ENCODE results near the gene RCBTB2. TPM values are rescaled to one million over a fixed set of nuclear protein-coding genes. Genes with fewer than 3 reads are reported as not detected.
A peak's percentile ranks its signal among the peaks of the same experiment; 100 is the strongest.

Gene RCBTB2
- polyA plus RNA-seq, 3 donors: 55.5 to 100 (median 64.4) TPM

DNA sequence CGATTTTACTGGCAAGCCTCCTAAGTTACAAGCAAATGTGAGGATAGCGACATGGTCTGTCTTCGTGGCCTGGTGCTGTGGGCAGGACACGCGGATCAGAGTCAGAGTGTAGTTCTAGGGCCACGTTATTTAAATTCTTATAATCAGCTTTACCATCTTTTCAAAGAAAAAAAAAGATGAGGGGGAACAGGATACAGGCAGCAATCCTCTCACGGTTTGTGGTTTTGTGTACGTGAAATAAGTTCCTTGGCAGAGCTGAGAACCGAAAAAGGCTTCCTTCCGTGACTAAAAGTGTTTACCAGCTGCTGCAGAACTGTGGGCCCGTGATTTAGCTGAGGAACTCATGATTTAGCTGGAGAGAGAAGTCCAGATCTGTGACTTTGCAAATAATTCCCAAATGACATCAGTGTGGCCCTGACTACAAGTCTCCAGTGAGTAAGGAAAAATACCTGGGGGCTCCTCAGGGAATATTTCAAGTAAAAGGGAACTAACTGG, 27.2 kb downstream of the RCBTB2 start:
- Histone ChIP-seq H3K9ac (ENCODE audit: insufficient read depth, low read length, poor library complexity, severe bottlenecking) (peak overlapping the region; percentile 61), H3K4me1 (ENCODE audit: control insufficient read depth in 1 of 2, insufficient read depth in 2 of 2, low read length in 2 of 2) (peaks cover 64 to 79% of the 10 kb centered on the region in 2 donors), H3K27me3 (ENCODE audit: control insufficient read depth in 2 of 2, insufficient read depth in 2 of 2, low read length in 2 of 2) (no peaks in the 10 kb centered on the region), H3K4me3 (replicated peaks in 1 of 3; ENCODE audit: low read depth in 2 of 3, low read length in 3 of 3) (peak overlapping the region in 1 of 3 experiments; percentile 32), H3K36me3 (replicated peaks in 1 of 2; ENCODE audit: control insufficient read depth in 1 of 2, insufficient read depth in 2 of 2, low read length in 2 of 2) (peaks cover 17 to 55% of the 10 kb centered on the region in 2 donors), H4K20me1 (ENCODE audit: insufficient read depth, low read length) (no peaks in the 10 kb centered on the region), H3K27ac (ENCODE audit: low read depth in 1 of 2, low read length in 2 of 2) (peak overlapping the region; percentile 93 to 97), H3K4me2 (replicated peaks; ENCODE audit: extremely low read depth, low read length, poor library complexity, severe bottlenecking) (peak overlapping the region; percentile 44), H2AFZ (ENCODE audit: insufficient read depth, low read depth, low read length, poor library complexity, severe bottlenecking) (peak overlapping the region; percentile 54), H3K79me2 (ENCODE audit: insufficient read depth, low read length) (peaks cover 10% of the 10 kb centered on the region), H3K9me3 (replicated peaks in 1 of 2; ENCODE audit: control insufficient read depth in 1 of 2, insufficient read depth in 1 of 2, low read length in 2 of 2) (no peaks in the 10 kb centered on the region)
- DNase-seq: peak; percentile 82 to 91 (median 91)
- TF ChIP-seq, protein P1, sequence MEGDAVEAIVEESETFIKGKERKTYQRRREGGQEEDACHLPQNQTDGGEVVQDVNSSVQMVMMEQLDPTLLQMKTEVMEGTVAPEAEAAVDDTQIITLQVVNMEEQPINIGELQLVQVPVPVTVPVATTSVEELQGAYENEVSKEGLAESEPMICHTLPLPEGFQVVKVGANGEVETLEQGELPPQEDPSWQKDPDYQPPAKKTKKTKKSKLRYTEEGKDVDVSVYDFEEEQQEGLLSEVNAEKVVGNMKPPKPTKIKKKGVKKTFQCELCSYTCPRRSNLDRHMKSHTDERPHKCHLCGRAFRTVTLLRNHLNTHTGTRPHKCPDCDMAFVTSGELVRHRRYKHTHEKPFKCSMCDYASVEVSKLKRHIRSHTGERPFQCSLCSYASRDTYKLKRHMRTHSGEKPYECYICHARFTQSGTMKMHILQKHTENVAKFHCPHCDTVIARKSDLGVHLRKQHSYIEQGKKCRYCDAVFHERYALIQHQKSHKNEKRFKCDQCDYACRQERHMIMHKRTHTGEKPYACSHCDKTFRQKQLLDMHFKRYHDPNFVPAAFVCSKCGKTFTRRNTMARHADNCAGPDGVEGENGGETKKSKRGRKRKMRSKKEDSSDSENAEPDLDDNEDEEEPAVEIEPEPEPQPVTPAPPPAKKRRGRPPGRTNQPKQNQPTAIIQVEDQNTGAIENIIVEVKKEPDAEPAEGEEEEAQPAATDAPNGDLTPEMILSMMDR (IDR thresholded peaks at IDR 0.05): no peak
- peak overlapping the region; percentile 56 to 63 for H3K4me3 Mint-ChIP-seq
- H3K36me3 Mint-ChIP-seq: peaks cover 66 to 83% of the 10 kb centered on the region in 2 donors
- peak overlapping the region; percentile 87 to 98 (median 95) for H3K27ac Mint-ChIP-seq
- peaks cover 0 to 3% (median 1%) of the 10 kb centered on the region in 3 donors for H3K27me3 Mint-ChIP-seq (ENCODE audit: low read depth in 3 of 3)
- intact Hi-C loops (cut with micrococcal nuclease): loop anchor here (10.0 kb wide), 3 partner anchors 61 to 259 kb away; no protein-coding TSS in a partner anchor
- peaks cover 0 to 2% (median 0%) of the 10 kb centered on the region in 7 donors for H3K9me3 Mint-ChIP-seq
- 3% methylated on average over 5 of the region's 11 CpGs for WGBS (ENCODE audit: insufficient coverage)
- peaks cover 79% of the 10 kb centered on the region for H3K4me1 Mint-ChIP-seq

DNA sequence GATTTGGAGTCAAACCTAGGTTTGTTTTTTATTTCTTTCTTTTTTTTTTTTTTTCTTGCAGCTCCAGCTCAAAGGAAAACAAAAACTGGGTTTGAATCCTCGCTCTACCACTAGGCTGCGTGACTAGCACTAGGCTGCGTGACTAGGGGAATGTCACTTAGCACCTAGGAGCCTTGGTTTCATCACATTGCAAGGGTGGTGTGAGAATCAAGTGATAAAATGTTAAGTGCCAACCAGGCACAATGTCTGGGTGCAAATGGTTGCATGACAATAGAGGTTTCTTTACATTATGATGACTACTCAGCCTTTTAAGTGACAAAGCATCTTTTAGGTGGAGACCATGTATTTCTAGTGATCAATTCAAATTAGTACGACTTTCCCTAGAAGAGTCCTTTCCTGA, 27.9 kb downstream of the RCBTB2 start:
- Histone ChIP-seq H3K9me3 (replicated peaks in 1 of 2; ENCODE audit: control insufficient read depth in 1 of 2, insufficient read depth in 1 of 2, low read length in 2 of 2) (no peaks in the 10 kb centered on the region), H2AFZ (ENCODE audit: insufficient read depth, low read depth, low read length, poor library complexity, severe bottlenecking) (peak overlapping the region; percentile 54), H3K9ac (ENCODE audit: insufficient read depth, low read length, poor library complexity, severe bottlenecking) (peak overlapping the region; percentile 61), H3K4me1 (ENCODE audit: control insufficient read depth in 1 of 2, insufficient read depth in 2 of 2, low read length in 2 of 2) (peaks cover 67 to 82% of the 10 kb centered on the region in 2 donors), H3K79me2 (ENCODE audit: insufficient read depth, low read length) (peaks cover 10% of the 10 kb centered on the region), H3K27ac (ENCODE audit: low read depth in 1 of 2, low read length in 2 of 2) (peak overlapping the region; percentile 93 to 97), H3K27me3 (ENCODE audit: control insufficient read depth in 2 of 2, insufficient read depth in 2 of 2, low read length in 2 of 2) (no peaks in the 10 kb centered on the region), H4K20me1 (ENCODE audit: insufficient read depth, low read length) (no peaks in the 10 kb centered on the region), H3K4me3 (replicated peaks in 1 of 3; ENCODE audit: low read depth in 2 of 3, low read length in 3 of 3) (no peak overlapping the region), H3K36me3 (replicated peaks in 1 of 2; ENCODE audit: control insufficient read depth in 1 of 2, insufficient read depth in 2 of 2, low read length in 2 of 2) (peaks cover 10 to 49% of the 10 kb centered on the region in 2 donors), H3K4me2 (replicated peaks; ENCODE audit: extremely low read depth, low read length, poor library complexity, severe bottlenecking) (peak overlapping the region; percentile 44)
- H3K4me3 Mint-ChIP-seq: peak overlapping the region in 1 of 2 donors; percentile 56
- WGBS (ENCODE audit: insufficient coverage): no CpG with 5 or more reads among the region's 4 CpGs
- TF ChIP-seq, protein P1 (IDR thresholded peaks at IDR 0.05): no peak
- peak; percentile 57 to 76 (median 76) for DNase-seq
- peaks cover 78% of the 10 kb centered on the region for H3K4me1 Mint-ChIP-seq
- intact Hi-C loops (cut with micrococcal nuclease): loop anchor here (10.0 kb wide), 3 partner anchors 60 to 260 kb away; no protein-coding TSS in a partner anchor
- H3K9me3 Mint-ChIP-seq: peaks cover 0 to 2% (median 0%) of the 10 kb centered on the region in 7 donors
- H3K36me3 Mint-ChIP-seq: peaks cover 60 to 80% of the 10 kb centered on the region in 2 donors
- peaks cover 0 to 3% (median 1%) of the 10 kb centered on the region in 3 donors for H3K27me3 Mint-ChIP-seq (ENCODE audit: low read depth in 3 of 3)
- H3K27ac Mint-ChIP-seq: peak overlapping the region; percentile 87 to 98 (median 95)
